Breast epithelium (tissue), 4 donors: ENCODE measurements around the gene RAB7A. TPM values are rescaled to one million over a fixed set of nuclear protein-coding genes. Genes with fewer than 3 reads are reported as not detected.

Source experiments
- DNase-seq, 2 donors: peaks; one replicate each; pipeline ENCODE4 v3.0.0-alpha.2; 2019; ENCODE audit warnings: low spot score in 2 of 2
- H3K27ac ChIP-seq, 2 donors: fragments of 200-600 bp; sonication (generic) in 1 of 2; one replicate each; pipeline ENCODE4 v1.5.1; 2016 to 2019; ENCODE audit warnings: mild to moderate bottlenecking in 1 of 2
- H3K27me3 ChIP-seq, 2 donors: fragments of 200-600 bp; sonication (generic) in 1 of 2; one replicate each; pipeline versions ENCODE4 v1.5.1 to v1.6.0; 2017 to 2019; ENCODE audit warnings: control low read depth in 1 of 2, mild to moderate bottlenecking in 1 of 2
- H3K36me3 ChIP-seq: fragments of 200-600 bp; one replicate; pipeline ENCODE4 v1.5.1; 2019
- H3K4me1 ChIP-seq, 2 donors: fragments of 200-600 bp; sonication (generic); one replicate each; pipeline ENCODE4 v1.5.1; 2016 to 2019; ENCODE audit warnings: control low read depth in 1 of 2
- H3K4me3 ChIP-seq, 3 donors: fragments of 200-600 bp; sonication (generic); 1 replicate in 2 of 3; 2 replicates in 1 of 3; pipeline ENCODE4 v1.5.1; 2016 to 2019; ENCODE audit warnings: mild to moderate bottlenecking in 3 of 3, moderate library complexity in 2 of 3
- H3K9me3 ChIP-seq, 2 donors: fragments of 200-600 bp; sonication (generic) in 1 of 2; one replicate each; pipeline ENCODE4 v1.5.1; 2016 to 2019; ENCODE audit warnings: control low read depth in 1 of 2
- CTCF ChIP-seq, 3 donors: fragments of 450-650 bp; IDR thresholded peaks; one replicate each; pipeline ENCODE4 v1.5.1; 2016 to 2017; ENCODE audit warnings: antibody characterized with exemption in 3 of 3, mild to moderate bottlenecking in 3 of 3, moderate library complexity in 3 of 3
- POLR2A ChIP-seq: fragments of 450-650 bp; IDR thresholded peaks from one replicate; pipeline ENCODE4 v1.6.1; 2016; ENCODE audit warnings: antibody characterized with exemption, mild to moderate bottlenecking, moderate library complexity
- POLR2AphosphoS5 ChIP-seq, 3 donors: sonication (generic); formaldehyde crosslinking; IDR thresholded peaks; one replicate each; pipeline ENCODE4 v1.6.1; 2017; ENCODE audit warnings: antibody characterized with exemption in 3 of 3
- intact Hi-C: fragments of 100-400 bp; cut with DNase I; formaldehyde crosslinking; loops from one replicate; pipeline ENCODE4 v1.15.1; 2023; ENCODE audit warnings: low total_unique reads
- total RNA-seq, 3 donors: library from RNA; depleted of rRNA; stranded (reverse); fragments of >200 nt; gene quantifications; one replicate each; pipeline ENCODE4 v1.1.0, GENCODE V29; 2016

Gene RAB7A
- total RNA-seq, 3 donors from 2014 or later: 105 to 114 (median 110) TPM

DNA sequence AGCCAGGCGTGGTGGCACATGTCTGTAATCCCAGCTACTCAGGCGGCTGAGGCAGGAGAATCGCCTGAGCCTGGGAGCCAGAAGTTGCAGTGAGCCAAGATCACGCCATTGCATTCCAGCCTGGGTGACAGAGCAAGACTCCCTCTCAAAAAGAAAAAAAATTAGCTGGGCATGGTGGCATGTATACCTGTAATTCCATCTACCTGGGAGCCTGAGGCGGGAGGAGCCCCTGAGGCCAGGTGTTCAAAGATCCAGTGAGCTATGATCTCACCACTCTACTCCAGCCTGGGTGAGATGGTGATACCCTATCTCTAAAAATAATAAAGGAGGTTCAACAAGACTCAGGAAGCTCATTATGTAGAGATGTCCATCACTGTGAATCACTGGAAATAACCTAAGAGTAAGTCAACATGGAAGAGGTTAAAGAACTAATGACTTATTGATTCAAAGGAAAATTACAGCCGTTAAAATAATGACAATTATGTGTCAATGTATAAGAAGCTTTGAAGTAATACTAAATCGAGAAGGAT lies 19.8 kb upstream of the RAB7A start:
- Histone ChIP-seq H3K27ac (no peak overlapping the region), H3K36me3 (no peaks in the 10 kb centered on the region), H3K9me3 (no peaks in the 10 kb centered on the region), H3K27me3 (no peaks in the 10 kb centered on the region), H3K4me3 (no peak overlapping the region), H3K4me1 (no peaks in the 10 kb centered on the region)
- TF ChIP-seq CTCF (IDR thresholded peaks at IDR 0.05) (no peak), POLR2AphosphoS5 (IDR thresholded peaks at IDR 0.05) (no peak), POLR2A (no peak)
- DNase-seq: no peak
- intact Hi-C loops: no loop called here

- no peaks in the 10 kb centered on the region for H3K4me1 ChIP-seq
- no peaks in the 10 kb centered on the region for H3K9me3 ChIP-seq
- DNase-seq: no peak
- no peak overlapping the region for H3K4me3 ChIP-seq
- intact Hi-C loops: no loop called here
- no peak overlapping the region for H3K27ac ChIP-seq
- no peaks in the 10 kb centered on the region for H3K27me3 ChIP-seq
- TF ChIP-seq POLR2A (no peak), CTCF (IDR thresholded peaks at IDR 0.05) (no peak), POLR2AphosphoS5 (IDR thresholded peaks at IDR 0.05) (no peak)
- H3K36me3 ChIP-seq: no peaks in the 10 kb centered on the region
These were observed 18.0 kb upstream of the RAB7A start for GRCh38 chr3:128707928-128708494.

DNA sequence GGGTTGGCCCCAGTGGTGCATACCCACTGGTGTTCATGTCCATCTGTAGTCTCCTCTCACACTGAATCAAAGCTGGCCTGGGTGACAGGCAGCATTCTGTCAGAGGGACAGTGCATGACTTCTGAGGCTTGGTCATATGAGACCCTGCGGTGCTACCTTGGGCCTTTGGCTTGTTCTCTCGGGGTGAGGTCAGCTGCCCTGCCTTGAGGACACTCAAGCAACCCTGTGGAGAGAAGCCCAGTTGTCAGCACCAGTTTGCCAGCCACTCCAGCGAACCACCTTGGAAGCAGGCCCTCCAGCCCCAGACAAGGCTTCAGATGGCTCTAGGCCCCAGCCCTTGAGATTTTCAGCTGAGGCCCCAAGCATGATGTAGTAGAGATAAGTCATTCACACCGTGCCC lies 16.9 kb upstream of the RAB7A start:
- H3K4me1 ChIP-seq: no peaks in the 10 kb centered on the region
- DNase-seq: no peak
- H3K36me3 ChIP-seq: no peaks in the 10 kb centered on the region
- no peak overlapping the region for H3K4me3 ChIP-seq
- peak overlapping the region; percentile 58 to 67 for H3K27ac ChIP-seq
- no peak for TF ChIP-seq POLR2AphosphoS5 (IDR thresholded peaks at IDR 0.05)
- TF ChIP-seq CTCF (IDR thresholded peaks at IDR 0.05): no peak
- TF ChIP-seq POLR2A: no peak
- no peaks in the 10 kb centered on the region for H3K27me3 ChIP-seq
- intact Hi-C loops: no loop called here
- H3K9me3 ChIP-seq: no peaks in the 10 kb centered on the region

- DNase-seq: peak in 1 of 2 donors; percentile 64
- H3K4me1 ChIP-seq: no peaks in the 10 kb centered on the region
- H3K9me3 ChIP-seq: no peaks in the 10 kb centered on the region
- no peaks in the 10 kb centered on the region for H3K27me3 ChIP-seq
- peak overlapping the region in 1 of 3 donors; percentile 25 for H3K4me3 ChIP-seq
- TF ChIP-seq POLR2A (no peak), POLR2AphosphoS5 (IDR thresholded peaks at IDR 0.05) (peak in 1 of 3 donors; percentile 41), CTCF (IDR thresholded peaks at IDR 0.05) (no peak)
- peak overlapping the region; percentile 58 to 67 for H3K27ac ChIP-seq
- intact Hi-C loops: no loop called here
- no peaks in the 10 kb centered on the region for H3K36me3 ChIP-seq
These were observed 16.3 kb upstream of the RAB7A start for GRCh38 chr3:128709506-128710210.

- H3K4me1 ChIP-seq: no peaks in the 10 kb centered on the region
- H3K27me3 ChIP-seq: no peaks in the 10 kb centered on the region
- no peak for TF ChIP-seq POLR2A
- no peak for TF ChIP-seq POLR2AphosphoS5 (IDR thresholded peaks at IDR 0.05)
- no peak for TF ChIP-seq CTCF (IDR thresholded peaks at IDR 0.05)
- no peaks in the 10 kb centered on the region for H3K9me3 ChIP-seq
- no peak overlapping the region for H3K4me3 ChIP-seq
- H3K36me3 ChIP-seq: no peaks in the 10 kb centered on the region
- intact Hi-C loops: no loop called here
- H3K27ac ChIP-seq: peak overlapping the region in 1 of 2 donors; percentile 67
- DNase-seq: no peak
These were observed 15.1 kb upstream of the RAB7A start for GRCh38 chr3:128710816-128711433.
